Endothelial cell of umbilical vein (primary cell): ENCODE measurements around the gene CREB3. TPM values are rescaled to one million over a fixed set of nuclear protein-coding genes. Genes with fewer than 3 reads are reported as not detected.

Experiments
- Bru-seq: library from RNA; stranded (reverse); fragments of 400-500 nt; gene quantifications from one replicate; lab custom pipeline; 2021; lab: Mats Ljungman, UMichigan
- BruChase-seq, 2 experiments: library from RNA; stranded (reverse); fragments of 400-500 nt; gene quantifications; one replicate each; lab custom pipeline; 2021; lab: Mats Ljungman, UMichigan
- BruUV-seq: library from RNA; stranded (reverse); fragments of 400-500 nt; replicated peaks from 2 replicates; lab custom pipeline; 2021; lab: Mats Ljungman, UMichigan
- CTCF ChIA-PET: fragments of 300-600, 350-600 bp; sonication (Branson Sonifier 250); formaldehyde crosslinking; loops from one replicate; lab custom pipeline; 2021; ENCODE audit warnings: antibody characterized with exemption, inconsistent platforms; lab: Charles Lee
- POLR2A ChIA-PET: fragments of 300-600, 350-600 bp; sonication (Branson Sonifier 250); formaldehyde crosslinking; loops from one replicate; lab custom pipeline; 2021; ENCODE audit warnings: antibody characterized with exemption, inconsistent platforms; lab: Charles Lee
- DNase-seq: peaks from one replicate; pipeline ENCODE4 v3.0.0-alpha.2; 2011; ENCODE audit warnings: low read depth, low spot score
- FAIRE-seq: peaks from 2 replicates; lab custom pipeline; 2011; peaks lifted over from hg19 to GRCh38; lab: Jason Lieb, UNC
- H2AFZ ChIP-seq: 2 replicates; pipeline ENCODE4 v1.6.0; 2012; ENCODE audit warnings: low read depth, low read length, control low read depth, inconsistent platforms
- H3K27ac ChIP-seq: 2 replicates; pipeline ENCODE4 v1.5.1; 2011; ENCODE audit warnings: low read depth, mild to moderate bottlenecking, control low read depth, low read length, moderate library complexity; ENCODE audit not compliant: insufficient read depth
- H3K27me3 ChIP-seq, 2 experiments: 2 replicates each; pipeline versions ENCODE4 v1.6.0 to v1.6.1; 2011; ENCODE audit warnings: low read length in 2 of 2, mixed read lengths in 1 of 2; ENCODE audit not compliant: control insufficient read depth in 2 of 2, insufficient read depth in 2 of 2
- H3K36me3 ChIP-seq, 2 experiments: 2 replicates in 1 of 2; 3 replicates in 1 of 2; pipeline ENCODE4 v1.5.1; 2011; ENCODE audit warnings: low read length in 2 of 2, mild to moderate bottlenecking in 1 of 2, moderate library complexity in 1 of 2; ENCODE audit not compliant: control insufficient read depth in 2 of 2, insufficient read depth in 2 of 2; ENCODE audit errors: extremely low read depth in 1 of 2
- H3K4me1 ChIP-seq: 3 replicates; pipeline ENCODE4 v1.5.1; 2011; ENCODE audit warnings: mild to moderate bottlenecking, low read length; ENCODE audit not compliant: control insufficient read depth, insufficient read depth; ENCODE audit errors: extremely low read depth
- H3K4me2 ChIP-seq: 2 replicates; pipeline ENCODE4 v1.6.1; 2011; ENCODE audit warnings: low read length, control low read depth, mixed read lengths; ENCODE audit not compliant: insufficient read depth
- H3K4me3 ChIP-seq, 3 experiments: fragments of 200-600 bp in 1 of 3; sonication (generic), shearing (Covaris generic) in 1 of 3; replicated peaks in 1 of 3; 2 replicates each; pipeline ENCODE4 v1.5.1; 2011 to 2016; ENCODE audit warnings: control low read depth in 3 of 3, low read length in 3 of 3, mild to moderate bottlenecking in 2 of 3, inconsistent platforms in 1 of 3, low read depth in 1 of 3, moderate library complexity in 1 of 3; ENCODE audit not compliant: insufficient read depth in 1 of 3
- H3K79me2 ChIP-seq: 2 replicates; pipeline ENCODE4 v1.6.0; 2012; ENCODE audit warnings: low read length, inconsistent platforms; ENCODE audit not compliant: control insufficient read depth, insufficient read depth
- H3K9ac ChIP-seq: replicated peaks from 2 replicates; pipeline ENCODE3; 2011; ENCODE audit warnings: low read length, control low read depth; ENCODE audit not compliant: insufficient read depth; ENCODE audit errors: extremely low read depth
- H3K9me1 ChIP-seq: replicated peaks from 3 replicates; pipeline ENCODE4 v1.6.0; 2011; ENCODE audit warnings: mild to moderate bottlenecking, low read length; ENCODE audit not compliant: control insufficient read depth, insufficient read depth; ENCODE audit errors: extremely low read depth
- H3K9me3 ChIP-seq: replicated peaks from 2 replicates; pipeline ENCODE4 v1.5.1; 2012; ENCODE audit warnings: low read length, inconsistent platforms; ENCODE audit not compliant: control insufficient read depth, insufficient read depth
- H4K20me1 ChIP-seq: replicated peaks from 2 replicates; pipeline ENCODE3; 2011; ENCODE audit warnings: mild to moderate bottlenecking, low read length; ENCODE audit not compliant: control insufficient read depth, insufficient read depth; ENCODE audit errors: extremely low read depth
- GATA2 ChIP-seq: IDR thresholded peaks from 2 replicates; pipeline ENCODE4 v1.7.0; 2011; ENCODE audit warnings: low read depth, mild to moderate bottlenecking, moderate library complexity, mixed read lengths, low read length; ENCODE audit not compliant: insufficient read length, insufficient read depth
- POLR2A ChIP-seq: IDR thresholded peaks from 2 replicates; pipeline ENCODE4 v1.6.1; 2012; ENCODE audit warnings: low read depth, mild to moderate bottlenecking, control low read depth, low read length
- POLR2AphosphoS5 ChIP-seq: IDR thresholded peaks from 2 replicates; pipeline ENCODE4 v1.6.1; 2012; ENCODE audit warnings: low read depth, mild to moderate bottlenecking, control low read depth, low read length, moderate library complexity; ENCODE audit not compliant: insufficient read depth
- dilution Hi-C: fragments of 300-500 bp; cut with MboI; formaldehyde crosslinking; loops from one replicate; pipeline ENCODE4 v1.15.0; 2019; ENCODE audit warnings: low sequenced_read_pairs; ENCODE audit not compliant: extremely low pct_ligation_motif_present
- intact Hi-C: fragments of 100-400 bp; cut with micrococcal nuclease; formaldehyde crosslinking; loops from one replicate; pipeline ENCODE4 v1.10.0; 2022
- long read RNA-seq: library from polyadenylated mRNA; stranded (forward); transcript quantifications from one replicate; pipeline ENCODE4 v2.0.0, GENCODE V29; 2021
- polyA minus RNA-seq, 3 experiments: library from RNA; depleted of rRNA, polyadenylated mRNA; stranded (reverse); fragments of >200 nt; gene quantifications; 1 replicate in 1 of 3; 2 replicates in 2 of 3; pipeline ENCODE4 v1.2.3, GENCODE V29; 2011
- polyA plus RNA-seq, 4 experiments: library from polyadenylated mRNA; depleted of rRNA in 3 of 4; stranded (reverse) in 3 of 4; unstranded in 1 of 4; fragments of >200 nt; gene quantifications; 2 replicates each; pipeline versions ENCODE4 v1.2.1 to v1.2.3, GENCODE V29; 2011 to 2012; ENCODE audit warnings: missing spikeins in 1 of 4
- total RNA-seq: library from RNA; stranded (reverse); gene quantifications from 2 replicates; pipeline ENCODE4 v1.2.3, GENCODE V29; 2021
- TF ChIP-seq, protein P1 (sequence below), 2 donors: IDR thresholded peaks; 1 replicate in 1 of 2; 2 replicates in 1 of 2; pipeline ENCODE4 v1.5.1; 2011; ENCODE audit warnings: low read length in 2 of 2, mild to moderate bottlenecking in 2 of 2, moderate library complexity in 2 of 2, control low read depth in 1 of 2, inconsistent platforms in 1 of 2, low read depth in 1 of 2; ENCODE audit not compliant: insufficient read depth in 1 of 2; ENCODE audit errors: extremely low read depth in 1 of 2

The CREB3 gene, protein sequence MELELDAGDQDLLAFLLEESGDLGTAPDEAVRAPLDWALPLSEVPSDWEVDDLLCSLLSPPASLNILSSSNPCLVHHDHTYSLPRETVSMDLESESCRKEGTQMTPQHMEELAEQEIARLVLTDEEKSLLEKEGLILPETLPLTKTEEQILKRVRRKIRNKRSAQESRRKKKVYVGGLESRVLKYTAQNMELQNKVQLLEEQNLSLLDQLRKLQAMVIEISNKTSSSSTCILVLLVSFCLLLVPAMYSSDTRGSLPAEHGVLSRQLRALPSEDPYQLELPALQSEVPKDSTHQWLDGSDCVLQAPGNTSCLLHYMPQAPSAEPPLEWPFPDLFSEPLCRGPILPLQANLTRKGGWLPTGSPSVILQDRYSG
- total RNA-seq (36.4 and 39.8 TPM in 2 replicates), polyA plus RNA-seq (45.9 and 52.1 TPM in 2 replicates), polyA minus RNA-seq (18.5 and 19.4 TPM in 2 replicates), Bru-seq, nascent RNA (percentile 62 among the genes with signal in this experiment), BruChase-seq, experiment 1, labeled RNA remaining after a 6-hour chase (percentile 76 among the genes with signal in this experiment), BruChase-seq, experiment 2, labeled RNA remaining after a 2-hour chase (percentile 61 among the genes with signal in this experiment)
- polyA plus RNA-seq (2011; cell fraction: cytosol; rRNA removed) = 32.2 and 36.2 TPM in 2 replicates
- polyA plus RNA-seq (2011; cell fraction: nucleus; rRNA removed) = 20.0 and 24.0 TPM in 2 replicates
- polyA plus RNA-seq (2012) = 45.9 and 48.2 TPM in 2 replicates
- polyA minus RNA-seq (2011; cell fraction: cytosol; rRNA and poly(A)+ RNA removed) = 13.6 TPM
- 7.0 and 9.1 TPM in 2 replicates for polyA minus RNA-seq (2011; cell fraction: nucleus; rRNA and poly(A)+ RNA removed)
- long read RNA-seq, transcript CREB3-201 (9 exons, 1,832 nt) = major isoform, 165 of 175 reads
- long read RNA-seq, partial matches to known transcripts = 6 of 175 reads
- long read RNA-seq, other reads (novel, unspliced or antisense) = 1 of 175 reads

DNA sequence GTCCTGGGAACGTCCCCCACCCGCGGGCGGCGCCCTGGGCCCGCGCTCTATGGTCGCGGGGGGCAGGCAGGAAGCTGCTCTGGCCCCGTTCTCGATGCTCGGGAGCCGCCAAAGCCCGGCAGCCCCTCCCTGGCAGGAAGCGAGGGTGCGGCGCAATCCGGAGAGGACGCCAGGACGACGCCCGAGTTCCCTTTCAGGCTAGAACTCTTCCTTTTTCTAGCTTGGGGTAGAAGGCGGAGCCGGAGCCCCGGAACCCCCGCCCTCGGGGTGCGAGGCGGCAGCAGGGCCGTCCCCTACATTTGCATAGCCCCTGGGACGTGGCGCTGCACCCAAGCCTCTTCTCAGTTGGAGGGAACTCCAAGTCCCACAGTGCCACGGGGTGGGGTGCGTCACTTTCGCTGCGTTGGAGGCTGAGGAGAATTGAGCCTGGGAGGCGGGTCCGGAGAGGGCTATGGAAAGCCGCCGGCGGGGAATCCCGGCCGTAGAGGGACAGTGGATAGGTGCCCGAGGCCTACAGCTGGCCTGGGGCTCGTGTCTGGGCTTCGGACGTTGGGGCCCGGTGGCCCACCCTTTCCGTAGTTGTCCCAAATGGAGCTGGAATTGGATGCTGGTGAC lies at the start of gene CREB3, which contains the start of gene TLN1:
Gene CREB3 (plus strand): TSS at position 482 of the 615 bp plus-strand sequence. CDS start 107 bp downstream, at position 589.
Gene TLN1 (minus strand): TSS at position 11 of the 615 bp plus-strand sequence. CDS start 6,501 bp downstream, outside the sequence.
- peak; percentile 95 for FAIRE-seq
- intact Hi-C loops (loop anchor here (1.0 to 2.0 kb wide), 8 partner anchors 17 to 177 kb away; partner anchors contain the start of genes CCDC107, GBA2, HINT2 and RGP1), dilution Hi-C loops (no loop called here)
- Histone ChIP-seq H3K4me2 (peak within 1 kb of the TSS; percentile 97), H3K27me3 (no peaks in the 10 kb centered on the region), H3K9me1 (no peaks in the 10 kb centered on the region), H3K79me2 (peaks cover 63% of the 10 kb centered on the region), H3K36me3 (peaks cover 11 to 17% of the 10 kb centered on the region in 2 experiments), H2AFZ (peak within 1 kb of the TSS; percentile 15), H3K4me3 (peak within 1 kb of the TSS; percentile 46 to 92 (median 79)), H3K27ac (peak within 1 kb of the TSS; percentile 79), H4K20me1 (no peaks in the 10 kb centered on the region), H3K9ac (peak within 1 kb of the TSS; percentile 92), H3K4me1 (peaks cover 54% of the 10 kb centered on the region), H3K9me3 (no peaks in the 10 kb centered on the region)
- TF ChIP-seq, protein P1, sequence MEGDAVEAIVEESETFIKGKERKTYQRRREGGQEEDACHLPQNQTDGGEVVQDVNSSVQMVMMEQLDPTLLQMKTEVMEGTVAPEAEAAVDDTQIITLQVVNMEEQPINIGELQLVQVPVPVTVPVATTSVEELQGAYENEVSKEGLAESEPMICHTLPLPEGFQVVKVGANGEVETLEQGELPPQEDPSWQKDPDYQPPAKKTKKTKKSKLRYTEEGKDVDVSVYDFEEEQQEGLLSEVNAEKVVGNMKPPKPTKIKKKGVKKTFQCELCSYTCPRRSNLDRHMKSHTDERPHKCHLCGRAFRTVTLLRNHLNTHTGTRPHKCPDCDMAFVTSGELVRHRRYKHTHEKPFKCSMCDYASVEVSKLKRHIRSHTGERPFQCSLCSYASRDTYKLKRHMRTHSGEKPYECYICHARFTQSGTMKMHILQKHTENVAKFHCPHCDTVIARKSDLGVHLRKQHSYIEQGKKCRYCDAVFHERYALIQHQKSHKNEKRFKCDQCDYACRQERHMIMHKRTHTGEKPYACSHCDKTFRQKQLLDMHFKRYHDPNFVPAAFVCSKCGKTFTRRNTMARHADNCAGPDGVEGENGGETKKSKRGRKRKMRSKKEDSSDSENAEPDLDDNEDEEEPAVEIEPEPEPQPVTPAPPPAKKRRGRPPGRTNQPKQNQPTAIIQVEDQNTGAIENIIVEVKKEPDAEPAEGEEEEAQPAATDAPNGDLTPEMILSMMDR (IDR thresholded peaks at IDR 0.05; ENCODE audit: extremely low read depth in 1 of 2, insufficient read depth in 1 of 2, low read depth in 1 of 2, low read length in 2 of 2) = peak in 1 of 2 donors; percentile 14
- TF ChIP-seq POLR2A = peak; percentile 48
- no peak for TF ChIP-seq GATA2
- peak; percentile 94 for TF ChIP-seq POLR2AphosphoS5
- POLR2A ChIA-PET = interaction anchor here (0.7 to 1.4 kb wide), 5 partner anchors 11 to 82 kb away, joined by 3 to 7 read pairs (median 5); partner anchors contain the start of genes GBA2, HINT2 and RGP1
- no TSS peak for BruUV-seq
- CTCF ChIA-PET = interaction anchor here (0.6 to 3.7 kb wide), 19 partner anchors 9 to 187 kb away, joined by 3 to 32 read pairs (median 4); partner anchors contain the start of genes GBA2, HINT2, MSMP and RGP1
- peak; percentile 99 for DNase-seq
